Measurements from ENCODE around the gene FGF22. TPM values are rescaled to one million over a fixed set of nuclear protein-coding genes. Genes with fewer than 3 reads are reported as not detected.

FGF22 gene
- total RNA-seq, result 0.63 TPM

GRCh38 chr19:639253-640160 lies at the start of gene FGF22:
Gene FGF22, plus strand, starts transcription at chr19:639879. Its CDS starts 47 bp downstream, at chr19:639926.

GRCh38 chr19:633068-633785 lies 6.5 kb upstream of the FGF22 start, which contains the start of gene POLRMT:
Gene POLRMT, minus strand, starts transcription at chr19:633537. Its CDS starts 25 bp downstream, at chr19:633512.

GRCh38 chr19:662962-663681 lies 23.4 kb downstream of the FGF22 start, which contains the start of gene RNF126:
Gene RNF126, minus strand, starts transcription at chr19:663214. Its CDS starts 93 bp downstream, at chr19:663121.

GRCh38 chr19:676339-677105 lies 36.8 kb downstream of the FGF22 start, which contains the start of gene FSTL3:
Gene FSTL3, plus strand, starts transcription at chr19:676392. Its CDS starts 32 bp downstream, at chr19:676424.

Other genes with a start within 250 kb of the FGF22 start
- 14.7 TPM for gene C2CD4C, start 230.7 kb upstream of the FGF22 start, total RNA-seq
- 18.2 TPM for gene SHC2, start 178.8 kb upstream of the FGF22 start, total RNA-seq
- gene MADCAM1, start 143.4 kb upstream of the FGF22 start, total RNA-seq, result 0.63 TPM
- gene TPGS1, start 132.4 kb upstream of the FGF22 start, total RNA-seq, result 18.8 TPM
- gene CDC34, start 108.1 kb upstream of the FGF22 start, total RNA-seq, result 41.6 TPM
- gene GZMM, start 95.8 kb upstream of the FGF22 start, total RNA-seq, result not detected
- 101 TPM for gene BSG, start 67.3 kb upstream of the FGF22 start, total RNA-seq
- gene HCN2, start 50.0 kb upstream of the FGF22 start, total RNA-seq, result 9.1 TPM
- 21.6 TPM for gene POLRMT, start 6.3 kb upstream of the FGF22 start, total RNA-seq
- gene RNF126, start 23.3 kb downstream of the FGF22 start, total RNA-seq, result 20.0 TPM
- gene FSTL3, start 36.5 kb downstream of the FGF22 start, total RNA-seq, result 2.8 TPM
- gene PRSS57, start 55.6 kb downstream of the FGF22 start, total RNA-seq, result not detected
- gene PALM, start 69.1 kb downstream of the FGF22 start, total RNA-seq, result 123 TPM
- not detected for gene MISP, start 111.2 kb downstream of the FGF22 start, total RNA-seq
- gene PTBP1, start 157.6 kb downstream of the FGF22 start, total RNA-seq, result 60.7 TPM
- gene PLPPR3, start 182.1 kb downstream of the FGF22 start, total RNA-seq, result 98.3 TPM
- 0.94 TPM for gene AZU1, start 188.0 kb downstream of the FGF22 start, total RNA-seq
- 0.94 TPM for gene PRTN3, start 201.1 kb downstream of the FGF22 start, total RNA-seq
- not detected for gene ELANE, start 212.4 kb downstream of the FGF22 start, total RNA-seq
- 0.31 TPM for gene CFD, start 219.8 kb downstream of the FGF22 start, total RNA-seq

All from parietal lobe (tissue), 1 donor.